Stimulated activated naive CD4-positive, alpha-beta T cell (primary cell): ENCODE measurements around the gene USP31.

Experiments
- DNase-seq, 6 experiments: peaks; one replicate each; lab custom pipeline; 2025; lab: John Stamatoyannopoulos, UW

The USP31 gene

GRCh38 chr16:23060458-23061320 is 88.6 kb downstream of the USP31 start:
- peak; percentile 4 to 47 (median 25) for DNase-seq

- DNase-seq: no peak
Measured at GRCh38 chr16:23059433-23059832, 89.8 kb downstream of the USP31 start.

DNA sequence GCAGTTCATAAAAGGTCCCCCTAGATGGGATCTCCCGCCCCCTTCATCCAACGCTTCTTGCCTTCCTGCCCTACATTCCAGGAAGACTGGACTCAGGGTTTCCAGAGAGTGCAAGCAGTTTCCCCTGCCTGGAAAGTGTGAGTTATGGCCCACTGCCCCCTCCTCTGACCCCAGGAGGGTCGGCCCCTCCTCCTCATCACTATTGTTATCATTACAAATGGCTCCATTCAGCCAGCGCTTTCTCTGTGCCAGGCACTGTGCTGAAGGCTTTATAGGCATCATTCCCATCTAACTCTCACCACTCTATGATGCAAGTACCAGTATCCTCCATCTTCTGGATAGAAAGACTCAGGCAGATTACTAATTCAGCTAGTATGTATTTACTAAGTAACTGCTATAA is 90.7 kb downstream of the USP31 start:
- no peak for DNase-seq

DNA sequence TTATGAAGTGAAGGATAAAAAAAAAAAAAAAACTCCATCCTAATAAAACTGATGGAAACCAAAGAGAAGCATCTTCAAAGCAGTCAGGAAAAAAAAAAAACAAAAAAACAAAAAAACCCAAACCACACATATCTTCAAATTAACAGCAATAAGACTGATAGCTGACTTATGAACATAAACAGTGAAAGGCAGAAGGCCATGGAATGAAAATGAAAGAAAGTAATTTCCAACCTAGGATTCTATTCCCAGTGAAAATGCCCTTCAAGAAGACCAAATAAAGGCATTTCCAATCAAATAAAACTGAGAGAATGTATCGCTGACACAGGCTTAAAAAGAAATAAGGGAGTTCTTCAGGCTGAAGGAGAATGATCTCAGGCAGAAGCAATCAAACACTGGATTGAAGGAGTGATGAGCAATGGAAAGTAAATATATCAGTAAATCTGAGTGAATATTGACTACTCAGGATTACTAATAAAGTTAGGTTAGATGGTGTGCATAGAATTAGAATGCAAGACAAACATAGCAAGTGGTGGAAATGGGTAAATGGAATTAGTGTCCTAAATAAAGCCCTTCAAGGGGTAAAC is 92.1 kb downstream of the USP31 start:
- DNase-seq: no peak

DNA sequence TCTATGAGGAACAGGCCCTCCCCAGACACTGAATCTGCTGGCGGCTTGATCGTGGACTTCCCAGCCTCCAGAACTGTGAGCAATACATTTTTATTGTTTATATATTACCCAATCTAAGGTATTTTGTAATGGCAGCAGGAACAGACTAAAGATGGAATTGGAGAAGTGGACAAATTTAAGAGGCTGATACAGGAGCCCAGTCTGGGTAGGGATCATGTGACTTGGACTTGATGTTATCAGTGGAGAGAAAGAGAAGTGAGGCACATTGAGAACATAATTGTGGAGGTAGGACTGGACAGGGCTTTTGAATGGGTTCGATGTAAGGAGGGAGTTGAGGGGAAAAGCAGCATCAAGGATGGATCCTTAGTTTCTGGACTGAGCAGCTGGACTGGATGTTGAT is 93.8 kb downstream of the USP31 start:
- no peak for DNase-seq

DNA sequence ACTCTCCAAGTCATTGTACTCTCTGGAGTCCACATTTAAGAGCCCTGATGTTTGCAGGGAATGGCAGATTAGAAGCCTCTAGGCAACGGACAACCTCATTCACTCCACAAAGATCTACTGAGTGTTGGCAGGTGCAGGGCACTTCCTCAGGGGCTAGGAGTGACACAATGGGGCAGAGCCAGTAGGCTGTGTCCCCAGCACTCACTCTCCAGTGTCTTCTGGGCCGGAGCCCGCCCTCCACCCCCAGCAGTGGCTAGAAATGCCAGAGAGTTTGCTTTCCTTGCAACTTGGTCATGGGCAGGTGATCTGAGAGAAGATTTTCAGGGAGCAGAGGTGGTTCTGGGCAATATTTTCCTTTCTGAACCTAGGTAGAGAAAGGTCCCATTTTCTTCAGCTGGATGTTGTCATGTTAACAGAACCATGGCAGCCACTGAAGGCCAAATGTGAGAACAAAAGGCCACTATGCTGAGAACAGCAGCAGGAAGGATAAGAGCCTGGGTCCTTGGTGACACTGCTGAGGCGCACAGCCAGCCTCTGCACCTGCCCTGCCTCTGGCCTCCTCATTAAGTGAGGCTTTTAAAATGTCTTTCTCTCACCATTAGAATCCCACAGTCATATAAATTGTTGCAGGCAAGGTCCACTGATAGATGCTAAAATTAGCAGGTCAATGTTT is 96.2 kb downstream of the USP31 start:
- no peak for DNase-seq

- DNase-seq: no peak
Measured at GRCh38 chr16:23052221-23052620, 97.0 kb downstream of the USP31 start.

GRCh38 chr16:23051587-23051986 is 97.7 kb downstream of the USP31 start:
- DNase-seq: no peak

DNA sequence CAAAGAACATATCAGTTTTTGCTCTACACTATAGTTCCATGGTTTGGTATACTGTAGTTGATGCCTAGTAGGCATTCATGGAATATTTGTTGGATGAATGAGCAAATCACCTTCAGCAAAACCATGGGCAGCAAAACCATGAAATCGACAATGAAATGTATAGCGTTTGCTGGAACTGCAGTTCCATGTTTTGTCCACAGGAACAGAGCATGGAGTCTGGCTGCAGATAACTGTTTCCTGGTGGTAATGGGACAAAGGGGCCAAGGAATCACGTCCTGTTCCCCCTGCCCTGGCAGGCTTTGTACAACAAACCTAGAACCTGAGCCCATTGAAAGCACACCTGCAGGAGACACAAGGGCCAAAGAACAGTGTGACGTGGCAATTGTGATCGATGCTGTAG is 101.1 kb downstream of the USP31 start:
- no peak for DNase-seq

- DNase-seq: no peak
Measured at GRCh38 chr16:23045025-23045424, 104.2 kb downstream of the USP31 start.

DNA sequence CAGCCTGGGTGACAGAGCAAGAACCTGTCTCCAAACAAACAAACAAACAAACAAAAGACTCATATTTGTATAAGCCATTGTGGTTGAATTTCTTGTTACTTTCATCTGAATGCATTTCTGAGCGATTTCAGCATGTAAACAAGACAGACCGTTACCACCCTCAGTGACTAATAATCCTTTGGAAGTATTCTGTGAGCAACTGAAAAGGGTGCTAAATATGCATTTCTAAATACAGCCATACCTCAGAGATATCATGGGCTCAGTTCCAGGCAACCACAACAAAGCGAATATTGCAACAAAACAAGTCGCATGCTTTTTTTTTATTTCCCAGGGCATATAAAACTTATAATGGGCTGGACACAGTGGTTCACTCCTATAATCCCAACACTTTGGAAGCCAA is 109.0 kb downstream of the USP31 start:
- no peak for DNase-seq

DNA sequence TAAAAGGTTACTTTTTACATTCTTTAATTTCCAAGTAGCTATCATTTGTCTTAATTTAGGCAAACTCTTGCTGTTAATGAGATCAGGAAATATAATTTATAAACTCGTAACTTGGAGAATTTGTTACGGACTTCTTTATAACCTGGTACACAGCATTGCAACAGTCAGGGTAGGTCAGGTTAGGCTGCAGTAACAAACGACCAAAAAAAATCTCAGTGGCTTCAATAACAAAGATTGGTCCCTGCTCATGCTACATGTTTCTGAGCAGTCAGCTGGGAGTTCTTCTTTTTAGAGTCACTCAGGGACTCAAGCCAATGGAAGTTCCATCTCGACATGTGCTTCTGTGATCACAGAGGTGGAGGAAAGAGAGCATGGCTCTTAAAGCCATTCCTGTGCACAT is 110.1 kb downstream of the USP31 start:
- DNase-seq: no peak

DNA sequence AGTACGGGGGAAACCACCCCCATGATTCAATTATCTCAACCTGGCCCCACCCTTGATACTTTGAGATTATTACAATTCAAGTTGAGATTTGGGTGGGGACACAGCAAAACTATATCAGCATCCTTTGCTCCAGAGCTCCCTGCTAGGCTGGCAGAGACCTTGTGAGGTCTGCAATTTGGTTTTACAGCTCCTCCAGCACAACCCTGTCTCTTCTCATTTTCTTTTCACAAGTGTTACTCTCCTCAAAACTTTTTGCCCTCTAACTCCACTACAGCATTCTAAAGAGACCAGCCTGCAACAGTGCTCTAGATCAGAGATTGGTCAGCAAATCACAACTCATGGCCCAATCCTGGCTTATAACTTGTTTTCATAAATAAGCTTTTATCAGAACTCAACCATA is 114.0 kb downstream of the USP31 start:
- no peak for DNase-seq

GRCh38 chr16:23031508-23032098 is 117.6 kb downstream of the USP31 start:
- DNase-seq: no peak

DNA sequence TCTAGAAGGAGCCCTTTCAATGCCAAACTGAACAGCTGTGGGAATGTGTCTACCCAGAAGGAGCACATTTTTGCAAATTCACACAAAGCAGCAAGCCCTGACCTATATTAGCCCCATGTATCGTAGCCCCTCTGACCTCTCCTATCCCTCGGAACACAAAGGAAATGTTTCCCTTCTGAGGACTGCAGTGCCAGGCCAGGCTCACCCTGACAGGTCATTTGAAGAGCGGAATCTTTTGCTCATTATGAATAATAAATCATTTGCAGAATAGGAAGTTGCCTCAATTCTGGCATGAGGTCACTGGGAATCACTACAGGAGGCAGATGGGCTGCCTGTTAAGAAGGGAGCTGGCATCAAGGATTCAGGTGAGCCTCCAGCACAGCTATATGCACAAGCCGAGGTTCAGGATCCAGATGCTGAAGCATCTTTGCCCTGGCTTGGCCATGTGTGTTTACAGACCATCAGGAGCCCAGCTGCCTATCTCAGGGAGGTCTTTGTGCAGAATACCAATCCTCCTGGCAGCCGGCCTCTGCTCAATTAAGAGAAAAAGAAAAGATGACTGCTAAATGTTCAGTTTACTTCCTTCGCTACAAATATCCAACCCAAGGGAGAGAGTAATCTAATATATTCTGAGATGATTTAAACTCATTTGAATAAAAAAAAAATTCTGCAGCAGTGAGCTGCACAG is 119.4 kb downstream of the USP31 start:
- no peak for DNase-seq

DNA sequence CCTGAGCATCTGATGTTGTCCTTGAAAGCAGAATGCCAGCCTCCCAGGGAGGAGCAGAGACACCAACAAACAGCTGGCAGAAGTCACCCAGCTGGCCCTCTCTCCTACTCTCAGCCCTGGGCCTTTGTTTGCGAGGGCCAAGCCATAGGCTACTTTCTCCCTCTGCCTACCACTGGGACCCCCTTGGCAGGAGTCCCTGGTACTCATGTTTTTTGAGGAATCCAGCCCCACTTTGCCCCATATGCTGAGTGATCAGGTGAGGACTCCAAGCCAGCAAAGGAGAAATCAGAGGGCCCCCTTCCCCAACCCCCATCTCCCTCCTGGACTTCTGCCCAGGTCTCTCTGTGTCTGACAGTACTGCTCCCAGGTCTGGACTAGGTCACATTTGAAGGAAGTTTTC is 121.9 kb downstream of the USP31 start:
- DNase-seq: no peak

GRCh38 chr16:23026784-23027362 is 122.4 kb downstream of the USP31 start:
- no peak for DNase-seq

GRCh38 chr16:23025692-23026307 is 123.5 kb downstream of the USP31 start:
- DNase-seq: no peak

- no peak for DNase-seq
Measured at GRCh38 chr16:23024044-23024443, 125.2 kb downstream of the USP31 start.

DNA sequence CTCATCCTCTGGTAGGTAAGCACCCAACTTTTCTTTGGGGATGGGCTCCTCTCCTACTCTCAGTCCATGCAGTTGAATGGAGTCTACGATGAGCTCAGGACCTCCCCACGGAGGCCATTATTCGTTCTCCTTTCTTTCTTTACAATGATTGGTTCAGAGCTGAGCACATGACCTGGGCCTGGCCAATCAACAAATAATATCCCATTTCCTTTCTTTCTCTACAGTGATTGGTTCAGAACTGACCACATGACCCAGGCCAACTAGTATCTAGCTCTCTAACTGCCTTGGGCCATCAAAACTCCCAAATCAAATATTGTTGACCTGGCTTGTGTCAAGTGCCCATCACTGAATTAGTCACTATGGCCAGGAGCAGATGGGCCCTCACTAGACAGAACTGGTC is 129.2 kb downstream of the USP31 start:
- DNase-seq: no peak

DNA sequence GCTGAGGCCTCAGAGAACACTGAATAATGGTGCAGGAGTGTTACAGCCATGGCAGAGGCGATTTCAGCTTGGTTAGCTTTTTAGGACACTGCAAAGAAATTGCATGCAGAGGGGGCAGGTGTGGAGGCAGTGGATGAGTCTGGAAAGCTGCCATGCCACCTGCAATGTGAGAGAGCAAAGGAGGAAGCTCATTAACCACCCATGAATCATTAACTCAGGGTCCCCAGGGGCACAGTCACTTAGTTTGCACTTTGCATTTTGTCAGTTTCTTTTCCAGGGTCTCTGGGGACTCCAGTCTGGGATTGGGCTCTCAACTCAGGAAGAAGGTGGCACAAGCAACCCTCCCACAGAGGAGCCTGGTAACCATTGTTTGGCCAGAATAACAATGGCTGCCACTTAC is 132.9 kb downstream of the USP31 start:
- DNase-seq: no peak
